ENCODE data around the gene ERG. TPM values are rescaled to one million over a fixed set of nuclear protein-coding genes. Genes with fewer than 3 reads are reported as not detected.

Gene ERG
- total RNA-seq, 4 donors from 2014 or later: 7.8 to 44.1 (median 16.8) TPM

- no peak for TF ChIP-seq CTCF (IDR thresholded peaks at IDR 0.05; ENCODE audit: low read depth)
These were observed 73.8 kb downstream of the ERG start for GRCh38 chr21:38424305-38425019.

GRCh38 chr21:38422082-38422481 is 76.2 kb downstream of the ERG start:
- no peak for TF ChIP-seq CTCF (IDR thresholded peaks at IDR 0.05; ENCODE audit: low read depth)

GRCh38 chr21:38420140-38420539 is 78.1 kb downstream of the ERG start:
- TF ChIP-seq CTCF (IDR thresholded peaks at IDR 0.05; ENCODE audit: low read depth): no peak

- no peak for TF ChIP-seq CTCF (IDR thresholded peaks at IDR 0.05; ENCODE audit: low read depth)
These were observed 80.6 kb downstream of the ERG start for GRCh38 chr21:38417726-38418125.

GRCh38 chr21:38416791-38417190 is 81.5 kb downstream of the ERG start:
- no peak for TF ChIP-seq CTCF (IDR thresholded peaks at IDR 0.05; ENCODE audit: low read depth)

- no peak for TF ChIP-seq CTCF (IDR thresholded peaks at IDR 0.05; ENCODE audit: low read depth)
These were observed 84.2 kb downstream of the ERG start for GRCh38 chr21:38413958-38414548.

- no peak for TF ChIP-seq CTCF (IDR thresholded peaks at IDR 0.05; ENCODE audit: low read depth)
These were observed 87.8 kb downstream of the ERG start for GRCh38 chr21:38410466-38410865.

Measured in subcutaneous adipose tissue (tissue), 4 donors.